RWPE2 (cell line): Measurements from ENCODE around the gene ENTHD1.

Experiments
- ATAC-seq: fragments of 200-7000 bp; cut with Tn5 transposase; 3 replicates; pipeline ENCODE4 v1.9.1; 2021; ENCODE audit warnings: low read depth
- DNase-seq: peaks from one replicate; pipeline ENCODE4 v3.0.0-alpha.2; 2020; ENCODE audit warnings: low spot score
- H3K27ac ChIP-seq: fragments of 450-650 bp; 2 replicates; pipeline ENCODE4 v1.5.1; 2017; ENCODE audit warnings: mild to moderate bottlenecking; ENCODE audit not compliant: poor library complexity, severe bottlenecking
- H3K27me3 ChIP-seq: fragments of 250-450 bp; sonication (Bioruptor Pico); 2 replicates; pipeline ENCODE4 v1.5.1; 2021; ENCODE audit warnings: mild to moderate bottlenecking, moderate library complexity; ENCODE audit not compliant: insufficient read depth, poor library complexity, severe bottlenecking
- H3K36me3 ChIP-seq: fragments of 250-450 bp; sonication (Bioruptor Pico); 2 replicates; pipeline ENCODE4 v1.5.1; 2020; ENCODE audit warnings: low read depth, mild to moderate bottlenecking, moderate library complexity
- H3K4me1 ChIP-seq: fragments of 250-450 bp; sonication (Bioruptor Pico); 2 replicates; pipeline ENCODE4 v1.5.1; 2021; ENCODE audit warnings: mild to moderate bottlenecking, moderate library complexity; ENCODE audit not compliant: insufficient read depth, poor library complexity, severe bottlenecking
- H3K4me3 ChIP-seq: fragments of 250-450 bp; sonication (Bioruptor Pico); 2 replicates; pipeline ENCODE4 v1.5.1; 2021; ENCODE audit warnings: mild to moderate bottlenecking, moderate library complexity; ENCODE audit not compliant: severe bottlenecking
- H3K9me3 ChIP-seq: fragments of 250-450 bp; sonication (Bioruptor Pico); 2 replicates; pipeline ENCODE4 v1.5.1; 2021; ENCODE audit warnings: mild to moderate bottlenecking, moderate library complexity; ENCODE audit not compliant: severe bottlenecking
- CTCF ChIP-seq: fragments of 450-650 bp; IDR thresholded peaks from one replicate; pipeline ENCODE4 v1.5.1; 2017; ENCODE audit warnings: mild to moderate bottlenecking, moderate library complexity; ENCODE audit not compliant: poor library complexity, severe bottlenecking

ENTHD1 gene

GRCh38 chr22:39917776-39918495, 24.4 kb upstream of the ENTHD1 start:
- Histone ChIP-seq H3K27ac (no peak overlapping the region), H3K9me3 (no peaks in the 10 kb centered on the region), H3K27me3 (peaks cover 24% of the 10 kb centered on the region), H3K4me3 (no peak overlapping the region), H3K4me1 (no peaks in the 10 kb centered on the region), H3K36me3 (no peaks in the 10 kb centered on the region)
- DNase-seq (no peak), ATAC-seq (no peak)
- no peak for TF ChIP-seq CTCF

- Histone ChIP-seq H3K9me3 (no peaks in the 10 kb centered on the region), H3K27me3 (peaks cover 24% of the 10 kb centered on the region), H3K4me3 (no peak overlapping the region), H3K36me3 (no peaks in the 10 kb centered on the region), H3K4me1 (no peaks in the 10 kb centered on the region), H3K27ac (no peak overlapping the region)
- no peak for DNase-seq
- ATAC-seq = no peak
- TF ChIP-seq CTCF = no peak
These were observed 23.7 kb upstream of the ENTHD1 start for GRCh38 chr22:39917197-39917643.

- TF ChIP-seq CTCF = no peak
- H3K9me3 ChIP-seq = no peaks in the 10 kb centered on the region
- H3K27ac ChIP-seq = no peak overlapping the region
- no peaks in the 10 kb centered on the region for H3K4me1 ChIP-seq
- DNase-seq = no peak
- peaks cover 20% of the 10 kb centered on the region for H3K27me3 ChIP-seq
- no peak overlapping the region for H3K4me3 ChIP-seq
- ATAC-seq = no peak
- H3K36me3 ChIP-seq = no peaks in the 10 kb centered on the region
These were observed 22.9 kb upstream of the ENTHD1 start for GRCh38 chr22:39916496-39916895.

GRCh38 chr22:39915295-39915726, 21.8 kb upstream of the ENTHD1 start:
- ATAC-seq = no peak
- Histone ChIP-seq H3K27me3 (peaks cover 18% of the 10 kb centered on the region), H3K27ac (no peak overlapping the region), H3K4me1 (no peaks in the 10 kb centered on the region), H3K9me3 (no peaks in the 10 kb centered on the region), H3K4me3 (no peak overlapping the region), H3K36me3 (no peaks in the 10 kb centered on the region)
- DNase-seq = no peak
- TF ChIP-seq CTCF = no peak

GRCh38 chr22:39914584-39914983, 21.0 kb upstream of the ENTHD1 start:
- ATAC-seq = no peak
- TF ChIP-seq CTCF = no peak
- peaks cover 20% of the 10 kb centered on the region for H3K27me3 ChIP-seq

More at GRCh38 chr22:39914584-39914983, 21.0 kb upstream of the ENTHD1 start:
- Histone ChIP-seq H3K36me3 (no peaks in the 10 kb centered on the region), H3K4me3 (no peak overlapping the region), H3K9me3 (no peaks in the 10 kb centered on the region), H3K27ac (no peak overlapping the region), H3K4me1 (no peaks in the 10 kb centered on the region)
- DNase-seq = no peak
